DOHH2 (cell line): ENCODE measurements around the gene MBD3.

Source experiments
- CTCF ChIP-seq: fragments of 200-600 bp; sonication (generic); IDR thresholded peaks from one replicate; pipeline ENCODE4 v1.5.1; 2014; ENCODE audit warnings: antibody characterized with exemption, mild to moderate bottlenecking, low read depth, low read length; ENCODE audit not compliant: poor library complexity, severe bottlenecking
- EZH2phosphoT487 ChIP-seq: fragments of 200-600 bp; sonication (generic); IDR thresholded peaks from 2 replicates; pipeline ENCODE4 v1.6.1; 2017; ENCODE audit warnings: borderline replicate concordance, mild to moderate bottlenecking, antibody characterized with exemption, low read length, moderate library complexity, mixed read lengths

DNA sequence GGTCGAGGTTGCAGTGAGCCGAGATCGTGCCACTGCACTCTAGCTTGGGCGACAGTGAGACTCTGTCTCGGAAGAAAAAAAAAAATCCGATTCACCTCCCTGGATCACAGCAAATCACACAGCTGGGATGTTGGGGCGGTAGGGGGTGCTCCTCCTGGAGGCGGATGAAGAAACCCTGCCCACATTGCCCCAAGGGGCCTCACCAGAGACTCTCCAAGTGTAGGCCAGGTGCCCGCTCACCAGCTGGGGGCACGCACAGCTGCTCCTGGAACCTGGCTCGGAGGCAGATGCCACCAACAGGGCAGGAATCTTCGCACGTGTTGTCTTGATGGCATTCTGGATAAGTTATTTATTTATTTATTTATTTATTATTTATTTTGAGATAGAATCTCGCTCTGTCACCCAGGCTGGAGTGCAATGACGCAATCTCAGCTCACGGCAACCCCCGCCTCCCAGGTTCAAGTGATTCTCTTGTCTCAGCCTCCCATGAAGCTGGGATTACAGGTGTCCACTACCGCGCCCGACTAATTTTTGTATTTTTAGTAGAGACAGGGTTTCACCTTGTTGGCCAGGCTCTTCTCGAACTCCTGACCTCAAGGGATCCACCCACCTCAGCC, 9.5 kb upstream of the MBD3 start:
- TF ChIP-seq CTCF: peak; percentile 43
- no peak for TF ChIP-seq EZH2phosphoT487
